Measurements from ENCODE around the gene MYBBP1A. TPM values are rescaled to one million over a fixed set of nuclear protein-coding genes. Genes with fewer than 3 reads are reported as not detected.

The MYBBP1A gene
- total and polyA plus RNA-seq, 2 of the 13 experiments (the other 11 are each of a cell fraction or from before 2014, with no cell fraction given) = 18.6 to 54.8 TPM

DNA sequence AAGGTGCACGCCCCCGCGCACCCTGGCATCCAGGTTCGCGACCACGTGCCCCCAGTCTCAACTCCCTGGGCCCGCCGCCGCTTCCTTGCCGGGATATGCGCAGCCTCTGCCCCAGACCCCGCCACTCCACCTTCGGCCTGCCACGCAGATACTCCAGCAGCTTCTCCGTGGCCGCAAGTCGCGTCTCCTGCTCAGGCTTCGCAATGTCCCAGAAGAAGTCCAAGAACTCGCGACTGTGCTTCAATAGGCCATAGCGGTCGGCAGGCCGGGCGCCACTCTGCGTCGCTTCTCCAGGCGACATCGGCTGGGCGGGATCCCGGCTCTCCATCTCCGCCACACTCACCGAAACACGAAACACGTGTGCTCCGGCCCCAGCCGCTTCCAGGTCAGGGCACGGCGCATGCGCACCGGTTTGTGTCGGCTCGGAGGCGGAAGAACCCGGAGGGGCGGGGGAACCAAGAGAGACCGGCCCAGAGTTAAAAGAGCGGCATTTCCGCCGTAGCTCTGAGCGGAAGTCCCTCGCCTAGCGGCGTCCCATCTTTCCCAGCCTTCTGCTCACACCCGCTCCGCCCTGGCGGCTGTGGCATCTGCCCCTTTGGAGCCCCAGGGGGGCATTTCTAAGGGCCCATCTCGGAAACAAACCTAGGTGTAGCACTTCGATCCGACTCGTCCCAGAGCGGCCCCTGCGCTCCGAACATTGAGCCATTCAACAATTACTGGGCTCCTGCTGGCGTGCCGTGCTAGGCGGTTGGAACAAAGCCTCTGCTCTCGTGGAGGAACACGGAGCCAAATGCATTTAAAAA is at the start of gene MYBBP1A (continued):
- TF ChIP-seq, protein P1, sequence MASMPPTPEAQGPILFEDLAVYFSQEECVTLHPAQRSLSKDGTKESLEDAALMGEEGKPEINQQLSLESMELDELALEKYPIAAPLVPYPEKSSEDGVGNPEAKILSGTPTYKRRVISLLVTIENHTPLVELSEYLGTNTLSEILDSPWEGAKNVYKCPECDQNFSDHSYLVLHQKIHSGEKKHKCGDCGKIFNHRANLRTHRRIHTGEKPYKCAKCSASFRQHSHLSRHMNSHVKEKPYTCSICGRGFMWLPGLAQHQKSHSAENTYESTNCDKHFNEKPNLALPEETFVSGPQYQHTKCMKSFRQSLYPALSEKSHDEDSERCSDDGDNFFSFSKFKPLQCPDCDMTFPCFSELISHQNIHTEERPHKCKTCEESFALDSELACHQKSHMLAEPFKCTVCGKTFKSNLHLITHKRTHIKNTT (CRISPR knock-in tag; IDR thresholded peaks at IDR 0.05) = no peak
- TF ChIP-seq NR3C1 (CRISPR knock-in tag; IDR thresholded peaks at IDR 0.05) (no peak), ZFX (CRISPR knock-in tag; IDR thresholded peaks at IDR 0.05; ENCODE audit: low read depth) (peak; percentile 77), PITX1 (CRISPR knock-in tag; IDR thresholded peaks at IDR 0.05) (0 out of 2 replicates have a peak, but pooled peaks have one; percentile 36)
- TF ChIP-seq, protein P2, sequence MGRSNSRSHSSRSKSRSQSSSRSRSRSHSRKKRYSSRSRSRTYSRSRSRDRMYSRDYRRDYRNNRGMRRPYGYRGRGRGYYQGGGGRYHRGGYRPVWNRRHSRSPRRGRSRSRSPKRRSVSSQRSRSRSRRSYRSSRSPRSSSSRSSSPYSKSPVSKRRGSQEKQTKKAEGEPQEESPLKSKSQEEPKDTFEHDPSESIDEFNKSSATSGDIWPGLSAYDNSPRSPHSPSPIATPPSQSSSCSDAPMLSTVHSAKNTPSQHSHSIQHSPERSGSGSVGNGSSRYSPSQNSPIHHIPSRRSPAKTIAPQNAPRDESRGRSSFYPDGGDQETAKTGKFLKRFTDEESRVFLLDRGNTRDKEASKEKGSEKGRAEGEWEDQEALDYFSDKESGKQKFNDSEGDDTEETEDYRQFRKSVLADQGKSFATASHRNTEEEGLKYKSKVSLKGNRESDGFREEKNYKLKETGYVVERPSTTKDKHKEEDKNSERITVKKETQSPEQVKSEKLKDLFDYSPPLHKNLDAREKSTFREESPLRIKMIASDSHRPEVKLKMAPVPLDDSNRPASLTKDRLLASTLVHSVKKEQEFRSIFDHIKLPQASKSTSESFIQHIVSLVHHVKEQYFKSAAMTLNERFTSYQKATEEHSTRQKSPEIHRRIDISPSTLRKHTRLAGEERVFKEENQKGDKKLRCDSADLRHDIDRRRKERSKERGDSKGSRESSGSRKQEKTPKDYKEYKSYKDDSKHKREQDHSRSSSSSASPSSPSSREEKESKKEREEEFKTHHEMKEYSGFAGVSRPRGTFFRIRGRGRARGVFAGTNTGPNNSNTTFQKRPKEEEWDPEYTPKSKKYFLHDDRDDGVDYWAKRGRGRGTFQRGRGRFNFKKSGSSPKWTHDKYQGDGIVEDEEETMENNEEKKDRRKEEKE (IDR thresholded peaks at IDR 0.05) = no peak
- TF ChIP-seq, protein P3, sequence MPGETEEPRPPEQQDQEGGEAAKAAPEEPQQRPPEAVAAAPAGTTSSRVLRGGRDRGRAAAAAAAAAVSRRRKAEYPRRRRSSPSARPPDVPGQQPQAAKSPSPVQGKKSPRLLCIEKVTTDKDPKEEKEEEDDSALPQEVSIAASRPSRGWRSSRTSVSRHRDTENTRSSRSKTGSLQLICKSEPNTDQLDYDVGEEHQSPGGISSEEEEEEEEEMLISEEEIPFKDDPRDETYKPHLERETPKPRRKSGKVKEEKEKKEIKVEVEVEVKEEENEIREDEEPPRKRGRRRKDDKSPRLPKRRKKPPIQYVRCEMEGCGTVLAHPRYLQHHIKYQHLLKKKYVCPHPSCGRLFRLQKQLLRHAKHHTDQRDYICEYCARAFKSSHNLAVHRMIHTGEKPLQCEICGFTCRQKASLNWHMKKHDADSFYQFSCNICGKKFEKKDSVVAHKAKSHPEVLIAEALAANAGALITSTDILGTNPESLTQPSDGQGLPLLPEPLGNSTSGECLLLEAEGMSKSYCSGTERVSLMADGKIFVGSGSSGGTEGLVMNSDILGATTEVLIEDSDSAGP (CRISPR knock-in tag; IDR thresholded peaks at IDR 0.05; ENCODE audit: borderline replicate concordance) = peak; percentile 73; the same call in 1 of the 2 replicates
- TF ChIP-seq, protein P4, sequence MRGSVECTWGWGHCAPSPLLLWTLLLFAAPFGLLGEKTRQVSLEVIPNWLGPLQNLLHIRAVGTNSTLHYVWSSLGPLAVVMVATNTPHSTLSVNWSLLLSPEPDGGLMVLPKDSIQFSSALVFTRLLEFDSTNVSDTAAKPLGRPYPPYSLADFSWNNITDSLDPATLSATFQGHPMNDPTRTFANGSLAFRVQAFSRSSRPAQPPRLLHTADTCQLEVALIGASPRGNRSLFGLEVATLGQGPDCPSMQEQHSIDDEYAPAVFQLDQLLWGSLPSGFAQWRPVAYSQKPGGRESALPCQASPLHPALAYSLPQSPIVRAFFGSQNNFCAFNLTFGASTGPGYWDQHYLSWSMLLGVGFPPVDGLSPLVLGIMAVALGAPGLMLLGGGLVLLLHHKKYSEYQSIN (CRISPR knock-in tag; IDR thresholded peaks at IDR 0.05; ENCODE audit: borderline replicate concordance) = no peak
- TF ChIP-seq, protein P5, sequence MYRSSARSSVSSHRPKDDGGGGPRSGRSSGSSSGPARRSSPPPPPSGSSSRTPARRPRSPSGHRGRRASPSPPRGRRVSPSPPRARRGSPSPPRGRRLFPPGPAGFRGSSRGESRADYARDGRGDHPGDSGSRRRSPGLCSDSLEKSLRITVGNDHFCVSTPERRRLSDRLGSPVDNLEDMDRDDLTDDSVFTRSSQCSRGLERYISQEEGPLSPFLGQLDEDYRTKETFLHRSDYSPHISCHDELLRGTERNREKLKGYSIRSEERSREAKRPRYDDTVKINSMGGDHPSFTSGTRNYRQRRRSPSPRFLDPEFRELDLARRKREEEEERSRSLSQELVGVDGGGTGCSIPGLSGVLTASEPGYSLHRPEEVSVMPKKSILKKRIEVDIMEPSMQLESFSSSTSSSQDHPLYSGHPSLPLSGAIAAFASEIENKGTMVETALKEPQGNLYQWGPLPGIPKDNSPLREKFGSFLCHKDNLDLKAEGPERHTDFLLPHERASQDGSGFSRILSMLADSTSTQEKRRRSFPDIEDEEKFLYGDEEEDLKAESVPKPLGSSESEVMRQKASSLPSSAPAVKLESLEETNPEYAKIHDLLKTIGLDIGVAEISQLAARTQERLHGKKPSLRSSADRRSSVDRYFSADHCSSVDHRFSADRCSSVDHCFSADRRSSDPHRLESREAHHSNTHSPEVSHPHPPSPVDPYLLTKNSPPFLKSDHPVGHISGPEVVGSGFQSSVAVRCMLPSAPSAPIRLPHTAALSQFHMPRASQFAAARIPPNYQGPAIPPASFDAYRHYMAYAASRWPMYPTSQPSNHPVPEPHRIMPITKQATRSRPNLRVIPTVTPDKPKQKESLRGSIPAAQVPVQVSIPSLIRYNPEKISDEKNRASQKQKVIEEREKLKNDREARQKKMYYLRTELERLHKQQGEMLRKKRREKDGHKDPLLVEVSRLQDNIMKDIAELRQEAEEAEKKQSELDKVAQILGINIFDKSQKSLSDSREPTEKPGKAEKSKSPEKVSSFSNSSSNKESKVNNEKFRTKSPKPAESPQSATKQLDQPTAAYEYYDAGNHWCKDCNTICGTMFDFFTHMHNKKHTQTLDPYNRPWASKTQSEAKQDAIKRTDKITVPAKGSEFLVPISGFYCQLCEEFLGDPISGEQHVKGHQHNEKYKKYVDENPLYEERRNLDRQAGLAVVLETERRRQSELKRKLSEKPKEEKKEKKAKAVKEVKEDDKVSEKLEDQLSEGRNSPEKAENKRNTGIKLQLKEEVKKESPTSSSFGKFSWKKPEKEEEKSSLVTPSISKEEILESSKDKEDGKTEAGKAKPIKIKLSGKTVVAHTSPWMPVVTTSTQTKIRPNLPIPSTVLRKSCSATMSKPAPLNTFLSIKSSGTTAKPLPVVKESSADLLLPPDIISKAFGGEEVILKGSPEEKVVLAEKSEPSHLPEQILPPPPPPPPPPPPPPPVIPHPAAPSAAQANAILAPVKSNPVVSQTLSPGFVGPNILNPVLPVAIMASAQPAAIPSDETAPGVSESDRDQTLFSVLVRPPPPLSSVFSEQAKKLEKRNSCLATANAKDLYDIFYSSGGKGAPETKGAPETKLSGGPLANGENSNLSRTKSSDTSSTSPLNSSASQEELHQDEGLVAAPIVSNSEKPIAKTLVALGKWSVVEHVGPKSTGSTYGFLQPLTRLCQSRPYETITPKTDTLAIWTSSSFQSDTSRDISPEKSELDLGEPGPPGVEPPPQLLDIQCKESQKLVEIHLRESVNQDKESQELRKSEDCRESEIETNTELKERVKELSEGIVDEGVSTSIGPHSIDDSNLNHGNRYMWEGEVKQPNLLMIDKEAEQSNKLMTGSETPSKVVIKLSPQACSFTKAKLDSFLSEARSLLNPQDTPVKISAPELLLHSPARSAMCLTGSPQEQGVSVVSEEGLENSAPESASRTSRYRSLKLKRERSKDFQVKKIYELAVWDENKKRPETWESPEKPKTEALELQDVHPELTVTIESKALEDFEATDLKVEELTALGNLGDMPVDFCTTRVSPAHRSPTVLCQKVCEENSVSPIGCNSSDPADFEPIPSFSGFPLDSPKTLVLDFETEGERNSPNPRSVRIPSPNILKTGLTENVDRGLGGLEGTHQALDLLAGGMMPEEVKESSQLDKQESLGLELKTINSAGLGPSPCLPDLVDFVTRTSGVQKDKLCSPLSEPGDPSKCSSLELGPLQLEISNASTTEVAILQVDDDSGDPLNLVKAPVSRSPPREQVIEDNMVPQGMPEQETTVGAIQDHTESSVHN (CRISPR knock-in tag; IDR thresholded peaks at IDR 0.05) = 0 out of 2 replicates have a peak, but pooled peaks have one; percentile 55
- TF ChIP-seq, protein P6, sequence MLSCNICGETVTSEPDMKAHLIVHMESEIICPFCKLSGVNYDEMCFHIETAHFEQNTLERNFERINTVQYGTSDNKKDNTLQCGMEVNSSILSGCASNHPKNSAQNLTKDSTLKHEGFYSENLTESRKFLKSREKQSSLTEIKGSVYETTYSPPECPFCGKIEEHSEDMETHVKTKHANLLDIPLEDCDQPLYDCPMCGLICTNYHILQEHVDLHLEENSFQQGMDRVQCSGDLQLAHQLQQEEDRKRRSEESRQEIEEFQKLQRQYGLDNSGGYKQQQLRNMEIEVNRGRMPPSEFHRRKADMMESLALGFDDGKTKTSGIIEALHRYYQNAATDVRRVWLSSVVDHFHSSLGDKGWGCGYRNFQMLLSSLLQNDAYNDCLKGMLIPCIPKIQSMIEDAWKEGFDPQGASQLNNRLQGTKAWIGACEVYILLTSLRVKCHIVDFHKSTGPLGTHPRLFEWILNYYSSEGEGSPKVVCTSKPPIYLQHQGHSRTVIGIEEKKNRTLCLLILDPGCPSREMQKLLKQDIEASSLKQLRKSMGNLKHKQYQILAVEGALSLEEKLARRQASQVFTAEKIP (CRISPR knock-in tag; IDR thresholded peaks at IDR 0.05; ENCODE audit: borderline replicate concordance) = no peak
